Trophoblast cell (in vitro differentiated cells and primary cell): ENCODE data around the gene BACH2.

ENCODE experiments used
- DNase-seq, 2 donors: peaks; one replicate each; pipeline ENCODE4 v3.0.0-alpha.2; 2016
- H2AFZ ChIP-seq: 2 replicates; pipeline ENCODE4 v1.6.1; 2013; ENCODE audit warnings: low read length, moderate library complexity, mild to moderate bottlenecking; ENCODE audit not compliant: insufficient read depth, poor library complexity
- H2AK5ac ChIP-seq: 2 replicates; pipeline ENCODE4 v1.6.1; 2013; ENCODE audit warnings: mild to moderate bottlenecking, low read length
- H2BK120ac ChIP-seq: 2 replicates; pipeline ENCODE4 v1.6.1; 2013; ENCODE audit warnings: low read length, mild to moderate bottlenecking, moderate library complexity; ENCODE audit not compliant: insufficient read depth, poor library complexity
- H2BK12ac ChIP-seq: 2 replicates; pipeline ENCODE4 v1.6.1; 2013; ENCODE audit warnings: mild to moderate bottlenecking, low read length, moderate library complexity
- H2BK5ac ChIP-seq: 2 replicates; pipeline ENCODE4 v1.6.1; 2013; ENCODE audit warnings: low read length, low read depth, moderate library complexity, mild to moderate bottlenecking; ENCODE audit not compliant: poor library complexity
- H3K14ac ChIP-seq: 2 replicates; pipeline ENCODE4 v1.6.1; 2013; ENCODE audit warnings: mild to moderate bottlenecking, low read length
- H3K18ac ChIP-seq: 2 replicates; pipeline ENCODE4 v1.6.1; 2013; ENCODE audit warnings: mild to moderate bottlenecking, low read length
- H3K23ac ChIP-seq: 2 replicates; pipeline ENCODE4 v1.6.1; 2013; ENCODE audit warnings: low read length
- H3K27ac ChIP-seq: 2 replicates; pipeline ENCODE4 v1.5.1; 2013; ENCODE audit warnings: low read depth, mild to moderate bottlenecking, inconsistent platforms, low read length, moderate library complexity
- H3K27me3 ChIP-seq: 2 replicates; pipeline ENCODE4 v1.6.1; 2013; ENCODE audit warnings: inconsistent platforms, mild to moderate bottlenecking, low read length, moderate library complexity; ENCODE audit not compliant: insufficient read depth
- H3K36me3 ChIP-seq, 2 experiments: 1 replicate in 1 of 2; 2 replicates in 1 of 2; pipeline ENCODE4 v1.6.1; 2013; ENCODE audit warnings: low read length in 2 of 2, mild to moderate bottlenecking in 2 of 2, moderate library complexity in 1 of 2; ENCODE audit not compliant: insufficient read depth in 2 of 2, control insufficient read depth in 1 of 2
- H3K4ac ChIP-seq: 2 replicates; pipeline ENCODE4 v1.6.1; 2013; ENCODE audit warnings: low read depth, mild to moderate bottlenecking, low read length, moderate library complexity
- H3K4me1 ChIP-seq, 2 experiments: 1 replicate in 1 of 2; 2 replicates in 1 of 2; pipeline ENCODE4 v1.6.1; 2013; ENCODE audit warnings: low read length in 2 of 2, mild to moderate bottlenecking in 2 of 2, moderate library complexity in 1 of 2; ENCODE audit not compliant: insufficient read depth in 2 of 2, control insufficient read depth in 1 of 2
- H3K4me2 ChIP-seq: 2 replicates; pipeline ENCODE4 v1.6.1; 2013; ENCODE audit warnings: inconsistent platforms, mild to moderate bottlenecking, low read length, moderate library complexity
- H3K4me3 ChIP-seq: 2 replicates; pipeline ENCODE4 v1.5.1; 2013; ENCODE audit warnings: mild to moderate bottlenecking, low read depth, low read length, inconsistent platforms
- H3K79me1 ChIP-seq: one replicate; pipeline ENCODE4 v1.6.1; 2013; ENCODE audit warnings: low read length
- H3K79me2 ChIP-seq: 2 replicates; pipeline ENCODE4 v1.6.1; 2013; ENCODE audit warnings: low read length, mild to moderate bottlenecking; ENCODE audit not compliant: control insufficient read depth, insufficient read depth, poor library complexity
- H3K9ac ChIP-seq: 2 replicates; pipeline ENCODE4 v1.6.1; 2013; ENCODE audit warnings: mild to moderate bottlenecking, low read length
- H3K9me3 ChIP-seq: 2 replicates; pipeline ENCODE4 v1.6.1; 2013; ENCODE audit warnings: low read depth, mild to moderate bottlenecking, control low read depth, inconsistent platforms, low read length; ENCODE audit not compliant: insufficient read depth
- H4K12ac ChIP-seq: 2 replicates; pipeline ENCODE4 v1.6.1; 2013; ENCODE audit warnings: low read depth, mild to moderate bottlenecking, low read length, moderate library complexity
- H4K8ac ChIP-seq: 2 replicates; pipeline ENCODE4 v1.6.1; 2013; ENCODE audit warnings: low read depth, mild to moderate bottlenecking, low read length, moderate library complexity
- H4K91ac ChIP-seq: one replicate; pipeline ENCODE4 v1.6.1; 2013; ENCODE audit warnings: low read depth, mild to moderate bottlenecking, low read length, moderate library complexity
- WGBS: extraction: QIAGEN DNeasy Blood & Tissue Kit; methylation state at CpG from one replicate; pipeline ENCODE4 v1.1.7; 2013; ENCODE audit warnings: missing lambda C conversion rate; ENCODE audit not compliant: insufficient read length, insufficient coverage; ENCODE audit errors: extremely low coverage; 5-methylcytosine and 5-hydroxymethylcytosine counted together

BACH2 gene

GRCh38 chr6:90025523-90026061 is 271.1 kb downstream of the BACH2 start:
- Histone ChIP-seq H2BK12ac (no peak overlapping the region), H3K27ac (no peak overlapping the region), H3K4me1 (peaks cover 2 to 9% of the 10 kb centered on the region in 2 experiments), H3K79me1 (no peaks in the 10 kb centered on the region), H3K23ac (no peak overlapping the region), H3K18ac (no peak overlapping the region), H3K4me2 (no peak overlapping the region), H3K79me2 (no peaks in the 10 kb centered on the region), H2BK5ac (no peak overlapping the region), H3K4me3 (no peak overlapping the region), H2AK5ac (no peak overlapping the region), H3K36me3 (no peaks in the 10 kb centered on the region), H2AFZ (no peak overlapping the region), H3K14ac (no peak overlapping the region), H3K4ac (no peak overlapping the region), H4K12ac (no peak overlapping the region), H4K8ac (no peak overlapping the region), H3K9me3 (no peaks in the 10 kb centered on the region), H3K9ac (no peak overlapping the region), H3K27me3 (no peaks in the 10 kb centered on the region), H2BK120ac (no peak overlapping the region), H4K91ac (no peak overlapping the region)
- DNase-seq = no peak
- no CpG with 5 or more reads among the region's 5 CpGs for WGBS

GRCh38 chr6:90024633-90025032 is 272.0 kb downstream of the BACH2 start:
- Histone ChIP-seq H2BK120ac (peak overlapping the region; percentile 63), H4K91ac (peak overlapping the region; percentile 16), H3K4me3 (no peak overlapping the region), H3K23ac (no peak overlapping the region), H2AK5ac (no peak overlapping the region), H3K4me2 (no peak overlapping the region), H3K9ac (no peak overlapping the region), H2BK12ac (no peak overlapping the region), H3K9me3 (no peaks in the 10 kb centered on the region), H3K18ac (no peak overlapping the region), H3K14ac (no peak overlapping the region), H3K27ac (no peak overlapping the region), H3K36me3 (no peaks in the 10 kb centered on the region), H3K4me1 (peaks cover 2 to 9% of the 10 kb centered on the region in 2 experiments), H3K4ac (no peak overlapping the region), H3K79me2 (no peaks in the 10 kb centered on the region), H2AFZ (no peak overlapping the region), H3K27me3 (no peaks in the 10 kb centered on the region), H2BK5ac (no peak overlapping the region), H3K79me1 (no peaks in the 10 kb centered on the region), H4K12ac (no peak overlapping the region), H4K8ac (no peak overlapping the region)
- no peak for DNase-seq
- no CpG with 5 or more reads among the region's 6 CpGs for WGBS

GRCh38 chr6:90021711-90022110 is 274.9 kb downstream of the BACH2 start:
- Histone ChIP-seq H3K9ac (no peak overlapping the region), H3K23ac (no peak overlapping the region), H2BK12ac (no peak overlapping the region), H4K8ac (no peak overlapping the region), H3K4me3 (no peak overlapping the region), H3K27me3 (no peaks in the 10 kb centered on the region), H3K9me3 (no peaks in the 10 kb centered on the region), H3K27ac (no peak overlapping the region), H3K36me3 (no peaks in the 10 kb centered on the region), H3K79me1 (no peaks in the 10 kb centered on the region), H2BK5ac (no peak overlapping the region), H2BK120ac (no peak overlapping the region), H4K91ac (no peak overlapping the region), H3K14ac (no peak overlapping the region), H2AK5ac (no peak overlapping the region), H4K12ac (no peak overlapping the region), H3K4ac (no peak overlapping the region), H3K18ac (no peak overlapping the region), H3K4me2 (no peak overlapping the region), H3K79me2 (no peaks in the 10 kb centered on the region), H3K4me1 (peaks cover 2 to 4% of the 10 kb centered on the region in 2 experiments), H2AFZ (no peak overlapping the region)
- no CpG with 5 or more reads among the region's 2 CpGs for WGBS
- no peak for DNase-seq

- Histone ChIP-seq H3K79me2 (no peaks in the 10 kb centered on the region), H3K14ac (no peak overlapping the region), H3K79me1 (no peaks in the 10 kb centered on the region), H3K27ac (no peak overlapping the region), H4K12ac (no peak overlapping the region), H3K18ac (no peak overlapping the region), H3K36me3 (no peaks in the 10 kb centered on the region), H2AK5ac (no peak overlapping the region), H3K9me3 (no peaks in the 10 kb centered on the region), H3K4ac (no peak overlapping the region), H2AFZ (no peak overlapping the region), H2BK12ac (no peak overlapping the region), H3K4me3 (no peak overlapping the region), H2BK5ac (no peak overlapping the region), H3K23ac (no peak overlapping the region), H3K9ac (no peak overlapping the region), H4K91ac (no peak overlapping the region), H3K4me1 (peaks cover 2 to 4% of the 10 kb centered on the region in 2 experiments), H2BK120ac (no peak overlapping the region), H4K8ac (no peak overlapping the region), H3K4me2 (no peak overlapping the region), H3K27me3 (no peaks in the 10 kb centered on the region)
- DNase-seq = no peak
- no CpG with 5 or more reads among the region's 2 CpGs for WGBS
Observed at GRCh38 chr6:90020746-90021145, 275.9 kb downstream of the BACH2 start.
